Testis (tissue), 2 donors: ENCODE measurements around the gene CHKA.

Source experiments
- CTCF ChIP-seq, 3 experiments: fragments of 450-650 bp in 2 of 3; fragments of 200-600 bp in 1 of 3; sonication (generic) in 1 of 3; IDR thresholded peaks; one replicate each; pipeline ENCODE4 v1.5.1; 2016 to 2019; ENCODE audit warnings: antibody characterized with exemption in 3 of 3, mild to moderate bottlenecking in 2 of 3, moderate library complexity in 1 of 3
- POLR2A ChIP-seq: fragments of 450-650 bp; IDR thresholded peaks from one replicate; pipeline ENCODE4 v1.6.1; 2017; ENCODE audit warnings: antibody characterized with exemption, mild to moderate bottlenecking, moderate library complexity

GRCh38 chr11:68064926-68065325 is 56.3 kb downstream of the CHKA start:
- TF ChIP-seq CTCF (IDR thresholded peaks at IDR 0.05) (no peak), POLR2A (no peak)
